Nephron progenitor cell (in vitro differentiated cells): ENCODE results near the gene CDH6.

Experiments used
- DNase-seq: peaks from one replicate; pipeline ENCODE4 v3.0.0; 2021
- H3K27ac Mint-ChIP-seq: 2 replicates; pipeline ENCODE4 v1.8.0; 2021; ENCODE audit warnings: mild to moderate bottlenecking, moderate library complexity, mixed read lengths
- H3K27me3 Mint-ChIP-seq: 2 replicates; pipeline ENCODE4 v1.8.0; 2021; ENCODE audit warnings: mild to moderate bottlenecking, low read depth, mixed read lengths; ENCODE audit not compliant: poor library complexity
- H3K36me3 Mint-ChIP-seq: 2 replicates; pipeline ENCODE4 v1.8.0; 2021; ENCODE audit warnings: low read depth, mixed read lengths
- H3K4me1 Mint-ChIP-seq: 2 replicates; pipeline ENCODE4 v1.8.0; 2021; ENCODE audit warnings: mixed read lengths
- H3K4me3 Mint-ChIP-seq: 2 replicates; pipeline ENCODE4 v1.8.0; 2021; ENCODE audit warnings: mild to moderate bottlenecking, moderate library complexity, mixed read lengths
- H3K9me3 Mint-ChIP-seq: 2 replicates; pipeline ENCODE4 v1.8.0; 2021; ENCODE audit warnings: mild to moderate bottlenecking, moderate library complexity, mixed read lengths
- TF ChIP-seq, protein P1 (sequence below): fragments of 200-600 bp; sonication (generic); IDR thresholded peaks from 2 replicates; pipeline ENCODE4 v1.5.0; 2021; ENCODE audit warnings: antibody characterized with exemption

Gene CDH6

GRCh38 chr5:31225613-31226012 is 32.1 kb downstream of the CDH6 start:
- no peak for DNase-seq
- no peak overlapping the region for H3K27ac Mint-ChIP-seq
- peaks cover 47% of the 10 kb centered on the region for H3K36me3 Mint-ChIP-seq

DNA sequence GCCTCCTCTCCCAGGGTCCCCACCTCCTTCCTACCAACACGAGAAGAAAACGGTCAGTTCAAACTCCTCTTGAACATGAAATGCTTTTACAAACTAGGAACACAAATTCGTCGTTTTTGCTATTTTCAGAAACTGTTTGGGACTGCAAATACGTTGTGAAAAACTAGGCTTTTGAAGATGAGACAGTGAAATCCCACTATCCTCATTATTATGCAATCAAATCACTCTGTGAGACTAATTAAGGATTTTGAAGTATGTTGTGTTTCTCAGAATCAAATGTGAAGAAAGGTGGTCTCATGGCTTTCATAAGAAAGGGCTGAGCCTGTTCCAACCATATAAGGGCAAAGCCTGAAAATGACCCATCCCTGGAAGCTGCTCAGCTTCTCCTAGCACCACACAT is 33.2 kb downstream of the CDH6 start:
- no peak overlapping the region for H3K4me3 Mint-ChIP-seq
- TF ChIP-seq, protein P1, sequence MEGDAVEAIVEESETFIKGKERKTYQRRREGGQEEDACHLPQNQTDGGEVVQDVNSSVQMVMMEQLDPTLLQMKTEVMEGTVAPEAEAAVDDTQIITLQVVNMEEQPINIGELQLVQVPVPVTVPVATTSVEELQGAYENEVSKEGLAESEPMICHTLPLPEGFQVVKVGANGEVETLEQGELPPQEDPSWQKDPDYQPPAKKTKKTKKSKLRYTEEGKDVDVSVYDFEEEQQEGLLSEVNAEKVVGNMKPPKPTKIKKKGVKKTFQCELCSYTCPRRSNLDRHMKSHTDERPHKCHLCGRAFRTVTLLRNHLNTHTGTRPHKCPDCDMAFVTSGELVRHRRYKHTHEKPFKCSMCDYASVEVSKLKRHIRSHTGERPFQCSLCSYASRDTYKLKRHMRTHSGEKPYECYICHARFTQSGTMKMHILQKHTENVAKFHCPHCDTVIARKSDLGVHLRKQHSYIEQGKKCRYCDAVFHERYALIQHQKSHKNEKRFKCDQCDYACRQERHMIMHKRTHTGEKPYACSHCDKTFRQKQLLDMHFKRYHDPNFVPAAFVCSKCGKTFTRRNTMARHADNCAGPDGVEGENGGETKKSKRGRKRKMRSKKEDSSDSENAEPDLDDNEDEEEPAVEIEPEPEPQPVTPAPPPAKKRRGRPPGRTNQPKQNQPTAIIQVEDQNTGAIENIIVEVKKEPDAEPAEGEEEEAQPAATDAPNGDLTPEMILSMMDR = no peak
- DNase-seq = no peak
- peak overlapping the region; percentile 74 for H3K27ac Mint-ChIP-seq
- peaks cover 4% of the 10 kb centered on the region for H3K27me3 Mint-ChIP-seq
- peaks cover 47% of the 10 kb centered on the region for H3K36me3 Mint-ChIP-seq
- peaks cover 4% of the 10 kb centered on the region for H3K4me1 Mint-ChIP-seq
- no peaks in the 10 kb centered on the region for H3K9me3 Mint-ChIP-seq

More at GRCh38 chr5:31225613-31226012, 32.1 kb downstream of the CDH6 start:
- Mint-ChIP-seq H3K4me3 (no peak overlapping the region), H3K4me1 (peaks cover 4% of the 10 kb centered on the region), H3K27me3 (peaks cover 4% of the 10 kb centered on the region), H3K9me3 (no peaks in the 10 kb centered on the region)
- TF ChIP-seq, protein P1 = no peak

DNA sequence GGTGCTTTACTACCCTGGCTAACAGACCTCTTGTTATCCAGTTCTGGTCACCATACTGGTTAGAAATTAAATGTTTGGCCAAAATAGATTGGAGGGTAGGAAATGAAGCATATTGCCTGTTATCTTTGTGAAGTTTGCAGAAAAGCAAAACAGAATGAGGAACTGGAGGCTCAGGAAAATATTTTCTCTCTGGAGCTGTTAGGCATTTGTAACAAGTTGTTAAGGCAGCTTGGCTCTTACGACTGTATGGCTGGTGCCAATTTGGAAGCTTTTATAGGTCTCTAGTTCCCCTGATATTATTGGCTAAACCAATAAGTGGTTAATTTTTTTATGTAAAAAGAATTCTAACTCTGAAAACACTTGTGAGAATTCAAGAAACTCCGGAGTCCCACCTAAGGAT is 35.8 kb downstream of the CDH6 start:
- Mint-ChIP-seq H3K36me3 (peaks cover 35% of the 10 kb centered on the region), H3K27me3 (peaks cover 4% of the 10 kb centered on the region), H3K4me1 (peaks cover 10% of the 10 kb centered on the region), H3K27ac (no peak overlapping the region), H3K4me3 (no peak overlapping the region), H3K9me3 (no peaks in the 10 kb centered on the region)
- DNase-seq = no peak
- TF ChIP-seq, protein P1 = no peak

- DNase-seq = no peak
- peaks cover 22% of the 10 kb centered on the region for H3K4me1 Mint-ChIP-seq
- TF ChIP-seq, protein P1 = no peak
- peaks cover 4% of the 10 kb centered on the region for H3K27me3 Mint-ChIP-seq
- no peak overlapping the region for H3K4me3 Mint-ChIP-seq
- H3K9me3 Mint-ChIP-seq = no peaks in the 10 kb centered on the region
- H3K27ac Mint-ChIP-seq = no peak overlapping the region
- peaks cover 20% of the 10 kb centered on the region for H3K36me3 Mint-ChIP-seq
These were observed 37.8 kb downstream of the CDH6 start for GRCh38 chr5:31231177-31231838.

- Mint-ChIP-seq H3K36me3 (peaks cover 9% of the 10 kb centered on the region), H3K27ac (no peak overlapping the region), H3K4me1 (peaks cover 27% of the 10 kb centered on the region), H3K9me3 (no peaks in the 10 kb centered on the region), H3K4me3 (no peak overlapping the region), H3K27me3 (peaks cover 4% of the 10 kb centered on the region)
- peak; percentile 21 for DNase-seq
- TF ChIP-seq, protein P1 = peak; percentile 80
These were observed 38.9 kb downstream of the CDH6 start for GRCh38 chr5:31232273-31232888.

DNA sequence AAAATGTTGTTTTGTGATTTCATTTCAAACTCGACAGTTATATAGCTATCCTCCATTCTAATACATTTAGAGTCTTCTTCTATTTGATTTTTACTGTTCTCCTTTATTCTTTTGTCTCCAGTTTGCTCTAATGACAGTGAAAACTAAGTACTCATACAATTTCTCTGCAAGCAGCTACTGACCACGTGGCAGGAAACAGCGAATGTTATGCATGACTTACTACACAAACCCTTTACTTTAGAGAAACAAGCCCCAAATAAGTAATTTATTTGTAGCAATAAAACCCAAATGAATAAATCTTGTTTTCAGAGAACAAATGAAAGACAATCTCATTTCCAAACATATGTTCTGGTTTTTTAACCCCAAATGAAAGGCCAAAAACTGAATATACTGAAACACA is 41.9 kb downstream of the CDH6 start:
- no peaks in the 10 kb centered on the region for H3K27me3 Mint-ChIP-seq
- no peak overlapping the region for H3K4me3 Mint-ChIP-seq
- H3K27ac Mint-ChIP-seq = no peak overlapping the region
- peaks cover 1% of the 10 kb centered on the region for H3K36me3 Mint-ChIP-seq
- H3K9me3 Mint-ChIP-seq = no peaks in the 10 kb centered on the region
- TF ChIP-seq, protein P1 = no peak
- H3K4me1 Mint-ChIP-seq = peaks cover 24% of the 10 kb centered on the region
- DNase-seq = no peak
